Activated CD4-positive, alpha-beta T cell treated with anti-CD3 and anti-CD28 coated beads, Interleukin-2, amount 10 ng/mL, durations not matched to agents 7 days and 5 days (primary cell): ENCODE results near the gene CDK5RAP2. TPM values are rescaled to one million over a fixed set of nuclear protein-coding genes. Genes with fewer than 3 reads are reported as not detected.
A peak's percentile ranks its signal among the peaks of the same experiment; 100 is the strongest.

Source experiments
- CTCF ChIA-PET: fragments of 350-600 bp; sonication (Branson Sonifier 250); formaldehyde crosslinking; loops from one replicate; lab custom pipeline; 2021; ENCODE audit warnings: antibody characterized with exemption; lab: Charles Lee
- POLR2A ChIA-PET: fragments of 350-600 bp; sonication (Branson Sonifier 250); formaldehyde crosslinking; loops from one replicate; lab custom pipeline; 2021; ENCODE audit warnings: antibody characterized with exemption; lab: Charles Lee
- DNase-seq: peaks from one replicate; pipeline ENCODE4 v3.0.0-alpha.2; 2020
- H3K27ac Mint-ChIP-seq: one replicate; pipeline ENCODE4 v1.8.0; 2021; ENCODE audit warnings: mild to moderate bottlenecking, moderate library complexity, mixed read lengths
- H3K27me3 Mint-ChIP-seq: one replicate; pipeline ENCODE4 v1.8.0; 2021; ENCODE audit warnings: mixed read lengths
- H3K36me3 Mint-ChIP-seq: one replicate; pipeline ENCODE4 v1.8.0; 2021; ENCODE audit warnings: low read depth, mixed read lengths
- H3K4me1 Mint-ChIP-seq: one replicate; pipeline ENCODE4 v1.8.0; 2021; ENCODE audit warnings: mixed read lengths
- H3K4me3 Mint-ChIP-seq: one replicate; pipeline ENCODE4 v1.8.0; 2021; ENCODE audit warnings: mild to moderate bottlenecking, moderate library complexity, mixed read lengths
- H3K9me3 Mint-ChIP-seq: one replicate; pipeline ENCODE4 v1.8.0; 2021; ENCODE audit warnings: mixed read lengths
- total RNA-seq, 2 experiments: library from RNA; stranded (reverse); gene quantifications; one replicate each; pipeline ENCODE4 v1.2.3, GENCODE V29; 2021

CDK5RAP2 gene
- total RNA-seq, 2 experiments from 2014 or later = 103 to 105 TPM

DNA sequence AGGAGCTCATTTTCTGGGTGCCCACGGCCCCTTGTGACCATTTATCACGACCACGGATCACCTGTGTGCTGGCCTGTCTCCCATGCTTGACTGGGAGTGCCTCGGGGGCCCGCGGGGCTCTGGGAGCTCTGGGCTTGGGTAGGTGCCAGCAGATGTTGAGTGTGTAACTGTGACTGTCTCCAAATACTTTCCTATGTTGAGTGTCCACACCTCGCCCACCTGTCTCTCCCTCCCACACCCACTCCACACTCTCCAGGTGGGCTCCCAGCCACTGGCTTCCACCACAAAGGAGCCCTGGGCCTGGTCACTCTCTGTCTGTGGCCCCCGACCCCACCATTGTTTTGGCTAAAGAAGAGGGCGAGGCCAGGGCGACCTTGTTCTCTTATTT lies 196.4 kb downstream of the CDK5RAP2 start:
- no peak for DNase-seq
- CTCF ChIA-PET = no interaction called here
- peaks cover 5% of the 10 kb centered on the region for H3K9me3 Mint-ChIP-seq
- no peaks in the 10 kb centered on the region for H3K27me3 Mint-ChIP-seq
- no peak overlapping the region for H3K27ac Mint-ChIP-seq
- H3K36me3 Mint-ChIP-seq = peaks cover 2% of the 10 kb centered on the region
- no peak overlapping the region for H3K4me3 Mint-ChIP-seq
- H3K4me1 Mint-ChIP-seq = no peaks in the 10 kb centered on the region
- POLR2A ChIA-PET = no interaction called here

DNA sequence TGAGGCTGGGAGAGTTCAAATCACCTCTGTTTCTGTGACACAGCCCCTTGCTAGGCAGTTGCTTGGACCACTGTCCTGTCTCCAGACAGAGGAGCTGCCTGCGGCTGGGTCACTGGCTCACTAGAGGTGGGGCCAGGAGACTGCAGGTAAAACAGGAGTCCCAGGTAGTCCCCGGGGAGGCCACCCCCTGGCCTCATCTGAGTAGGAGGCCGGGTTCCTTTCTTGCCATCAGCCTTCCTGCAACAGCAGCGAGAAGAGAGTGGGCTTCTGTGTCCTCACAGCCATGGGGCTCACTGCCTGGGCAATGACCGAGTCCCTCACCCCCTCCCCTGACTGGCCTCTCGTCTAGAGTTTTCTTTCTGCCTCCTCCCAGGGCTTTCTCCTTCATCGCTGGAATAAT lies 197.5 kb downstream of the CDK5RAP2 start:
- H3K9me3 Mint-ChIP-seq = peaks cover 5% of the 10 kb centered on the region
- no peak for DNase-seq
- H3K4me1 Mint-ChIP-seq = no peaks in the 10 kb centered on the region
- H3K27me3 Mint-ChIP-seq = no peaks in the 10 kb centered on the region
- no peaks in the 10 kb centered on the region for H3K36me3 Mint-ChIP-seq
- ChIA-PET POLR2A (no interaction called here), CTCF (interaction anchor here (0.6 kb wide), 1 partner anchor 439 kb away, joined by 3 read pairs; no protein-coding TSS in a partner anchor)
- H3K4me3 Mint-ChIP-seq = no peak overlapping the region
- H3K27ac Mint-ChIP-seq = peak overlapping the region; percentile 19

DNA sequence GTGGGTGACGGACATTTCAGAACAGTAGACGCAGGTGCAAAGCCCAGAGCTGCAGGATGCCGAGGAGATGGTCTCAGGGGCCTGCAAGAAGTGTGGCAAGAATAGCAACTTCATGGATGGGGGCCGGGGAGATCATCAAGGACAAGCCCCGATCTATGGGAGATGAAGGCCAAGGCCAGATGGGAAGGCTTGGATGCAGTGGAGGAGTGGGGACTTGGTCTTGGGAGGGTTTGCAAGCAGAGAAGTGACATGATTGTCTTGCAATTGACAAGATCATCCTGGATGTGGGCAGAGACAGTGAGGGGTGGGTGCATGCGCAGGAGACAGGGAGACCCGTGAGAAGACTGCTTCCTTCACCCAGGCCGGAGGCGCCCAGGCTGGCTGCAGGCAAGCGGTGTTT lies 198.1 kb downstream of the CDK5RAP2 start:
- H3K9me3 Mint-ChIP-seq = peaks cover 5% of the 10 kb centered on the region
- DNase-seq = no peak
- H3K4me1 Mint-ChIP-seq = no peaks in the 10 kb centered on the region
- no peaks in the 10 kb centered on the region for H3K27me3 Mint-ChIP-seq
- H3K4me3 Mint-ChIP-seq = no peak overlapping the region
- ChIA-PET CTCF (interaction anchor here (0.6 kb wide), 1 partner anchor 439 kb away, joined by 3 read pairs; no protein-coding TSS in a partner anchor), POLR2A (no interaction called here)
- no peak overlapping the region for H3K27ac Mint-ChIP-seq
- H3K36me3 Mint-ChIP-seq = no peaks in the 10 kb centered on the region

DNA sequence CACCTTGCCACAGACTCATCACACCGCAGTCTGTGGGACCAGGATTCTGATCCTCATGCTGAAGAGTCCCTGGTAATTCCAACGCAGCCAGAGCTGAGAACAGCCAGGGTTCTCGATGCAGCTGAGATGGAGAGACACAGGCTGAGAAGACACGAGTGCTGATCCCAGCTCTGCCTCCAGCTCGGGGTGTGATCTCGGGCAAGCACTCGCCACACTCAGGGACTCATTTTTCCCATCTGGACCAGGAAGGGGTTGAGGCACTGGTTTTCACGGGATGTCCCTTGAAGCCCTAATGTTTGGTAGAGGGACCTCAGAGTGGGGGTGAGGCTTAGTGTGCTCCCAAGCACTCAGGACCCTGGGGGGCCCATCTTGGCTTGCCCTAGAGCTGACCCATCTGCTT lies 200.4 kb downstream of the CDK5RAP2 start:
- Mint-ChIP-seq H3K36me3 (no peaks in the 10 kb centered on the region), H3K9me3 (peaks cover 5% of the 10 kb centered on the region), H3K4me1 (no peaks in the 10 kb centered on the region), H3K27me3 (no peaks in the 10 kb centered on the region), H3K4me3 (no peak overlapping the region), H3K27ac (no peak overlapping the region)
- no peak for DNase-seq
- POLR2A ChIA-PET = no interaction called here
- CTCF ChIA-PET = no interaction called here

DNA sequence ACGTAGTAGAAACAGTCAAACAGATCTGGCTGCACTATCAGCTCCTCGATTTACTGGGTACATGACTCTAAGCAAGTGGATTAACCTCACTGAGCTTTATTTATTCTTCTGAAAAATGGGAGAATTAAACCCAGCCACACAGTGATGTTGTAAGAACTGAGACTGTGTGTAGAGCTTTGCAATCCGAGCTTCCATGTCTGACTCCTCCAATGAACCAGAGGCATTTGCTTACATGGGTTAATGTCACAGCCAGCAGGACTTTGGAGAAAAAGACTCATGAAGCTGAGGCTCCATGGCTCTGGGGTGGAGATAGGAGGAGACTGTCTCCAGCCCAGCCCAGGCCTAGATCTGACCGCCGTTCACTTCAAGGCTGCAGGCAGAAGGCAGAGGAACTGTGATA lies 201.3 kb downstream of the CDK5RAP2 start:
- Mint-ChIP-seq H3K36me3 (no peaks in the 10 kb centered on the region), H3K27me3 (no peaks in the 10 kb centered on the region), H3K4me1 (no peaks in the 10 kb centered on the region), H3K27ac (no peak overlapping the region), H3K9me3 (peaks cover 5% of the 10 kb centered on the region), H3K4me3 (no peak overlapping the region)
- ChIA-PET CTCF (interaction anchor here (1.0 kb wide), 1 partner anchor 11 kb away, joined by 3 read pairs; no protein-coding TSS in a partner anchor), POLR2A (no interaction called here)
- DNase-seq = no peak

DNA sequence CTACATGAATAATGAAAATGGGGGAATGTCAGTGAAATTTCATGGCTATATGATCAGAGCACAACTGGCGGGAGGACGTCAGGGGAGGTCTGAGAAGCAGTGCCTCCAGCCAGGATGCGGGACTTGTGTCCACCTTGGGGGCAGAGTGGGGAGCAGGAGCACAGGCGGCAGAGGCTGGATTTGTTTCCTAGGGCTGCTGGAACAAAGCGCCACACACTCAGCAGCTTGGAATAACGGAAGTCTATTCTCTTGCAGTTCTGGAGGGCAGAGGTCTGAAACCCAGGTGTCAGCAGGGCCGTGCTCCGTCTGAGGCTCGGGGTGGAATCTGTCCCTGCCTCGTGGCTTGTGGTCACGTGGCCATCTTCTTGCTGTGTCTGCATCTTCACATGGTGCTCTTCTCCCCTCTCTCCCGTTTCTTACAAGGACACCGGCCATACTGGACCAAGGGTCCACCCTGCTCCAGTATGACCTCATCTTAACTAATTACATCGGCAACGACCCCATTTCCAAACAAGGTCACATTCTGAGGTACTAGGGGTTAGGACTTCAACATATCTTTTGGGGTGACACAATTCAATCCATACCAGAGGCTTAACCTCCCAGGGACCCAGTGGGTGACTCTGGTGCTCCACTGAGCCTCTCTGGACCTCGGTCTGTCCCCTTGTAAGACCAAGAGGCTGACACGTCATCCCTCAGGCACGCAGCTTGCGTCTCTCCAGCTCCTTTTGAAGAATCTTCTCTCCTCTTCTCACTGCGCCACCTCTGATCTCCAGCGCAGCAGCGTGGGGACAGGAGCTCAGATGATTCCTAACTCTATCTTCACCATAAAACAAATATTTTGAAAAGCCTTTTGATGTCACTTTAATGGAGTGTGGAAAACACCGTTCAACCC lies 202.5 kb downstream of the CDK5RAP2 start:
- no peaks in the 10 kb centered on the region for H3K27me3 Mint-ChIP-seq
- POLR2A ChIA-PET = no interaction called here
- H3K27ac Mint-ChIP-seq = peak overlapping the region; percentile 34
- no peak for DNase-seq
- H3K4me3 Mint-ChIP-seq = no peak overlapping the region
- H3K9me3 Mint-ChIP-seq = peaks cover 5% of the 10 kb centered on the region
- no peaks in the 10 kb centered on the region for H3K36me3 Mint-ChIP-seq
- no peaks in the 10 kb centered on the region for H3K4me1 Mint-ChIP-seq
- CTCF ChIA-PET = interaction anchor here (1.4 kb wide), 1 partner anchor 9 kb away, joined by 4 read pairs; no protein-coding TSS in a partner anchor

DNA sequence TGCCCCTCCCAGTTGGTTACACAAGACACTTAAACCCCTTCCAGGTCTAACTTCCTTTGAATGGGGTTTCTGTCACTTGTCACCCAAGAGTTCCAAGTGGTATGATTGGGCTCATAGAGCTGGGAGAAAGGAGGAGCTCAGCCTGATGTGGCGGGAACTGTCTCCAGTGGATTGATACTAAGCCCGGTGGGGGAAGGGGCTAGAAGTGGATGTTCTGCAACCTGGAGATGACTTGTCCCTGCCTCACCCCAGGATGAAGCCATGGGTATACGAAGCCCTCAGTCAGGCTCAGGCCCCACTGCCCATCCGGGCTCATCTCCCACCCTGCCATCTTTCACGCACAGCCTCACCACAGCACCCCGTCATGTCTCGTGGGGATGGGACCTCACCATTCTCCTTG lies 203.9 kb downstream of the CDK5RAP2 start:
- no peaks in the 10 kb centered on the region for H3K27me3 Mint-ChIP-seq
- H3K4me3 Mint-ChIP-seq = no peak overlapping the region
- POLR2A ChIA-PET = no interaction called here

DNA sequence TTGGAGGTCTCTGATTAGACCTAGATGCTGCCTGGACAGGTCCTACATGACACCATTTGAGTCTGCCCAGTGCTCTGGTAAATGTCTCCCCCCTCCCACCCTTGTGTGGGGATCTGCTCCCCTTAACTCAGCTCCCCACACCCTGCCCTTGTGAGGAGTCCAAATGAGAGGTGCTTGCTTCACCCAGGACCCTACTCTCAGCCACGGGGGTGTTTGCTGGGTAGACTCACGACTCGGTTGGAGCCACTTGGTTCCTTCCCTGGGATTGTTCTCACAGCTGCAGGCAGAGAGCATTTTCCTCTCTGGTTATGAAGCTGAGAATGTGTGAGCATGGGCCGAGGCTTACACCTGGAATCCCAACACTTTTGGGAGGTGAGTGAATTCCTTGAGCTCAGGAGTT lies 204.7 kb downstream of the CDK5RAP2 start:
- H3K4me3 Mint-ChIP-seq = no peak overlapping the region
- no peaks in the 10 kb centered on the region for H3K27me3 Mint-ChIP-seq
- ChIA-PET POLR2A (no interaction called here), CTCF (no interaction called here)
- peaks cover 2% of the 10 kb centered on the region for H3K9me3 Mint-ChIP-seq
- no peak for DNase-seq
- H3K27ac Mint-ChIP-seq = no peak overlapping the region
- no peaks in the 10 kb centered on the region for H3K4me1 Mint-ChIP-seq
- no peaks in the 10 kb centered on the region for H3K36me3 Mint-ChIP-seq

More for the DNA sequence above, 203.9 kb downstream of the CDK5RAP2 start:
- Mint-ChIP-seq H3K9me3 (peaks cover 5% of the 10 kb centered on the region), H3K36me3 (no peaks in the 10 kb centered on the region), H3K4me1 (no peaks in the 10 kb centered on the region), H3K27ac (no peak overlapping the region)
- CTCF ChIA-PET = no interaction called here
- no peak for DNase-seq

DNA sequence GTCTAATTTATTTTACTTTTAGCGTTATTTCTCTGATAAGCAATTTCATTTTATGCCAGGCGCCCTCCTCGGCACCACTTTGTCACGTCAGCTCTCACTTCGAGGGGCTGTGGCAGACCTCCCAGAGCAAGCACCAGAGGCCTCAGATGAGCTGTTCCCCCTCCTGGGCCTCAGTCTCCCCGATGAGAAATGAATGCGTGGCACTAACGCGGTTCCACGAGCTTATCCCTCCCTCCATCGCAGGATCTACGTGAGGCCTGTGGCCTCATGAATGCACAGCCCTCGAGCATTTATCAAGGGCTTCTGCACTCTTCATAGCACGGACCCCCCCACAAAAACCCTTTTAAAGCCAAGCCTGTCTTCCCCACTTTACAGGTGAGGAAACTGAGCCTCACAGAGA lies 205.2 kb downstream of the CDK5RAP2 start:
- no peaks in the 10 kb centered on the region for H3K36me3 Mint-ChIP-seq
- no peak overlapping the region for H3K4me3 Mint-ChIP-seq
- peaks cover 2% of the 10 kb centered on the region for H3K9me3 Mint-ChIP-seq
- ChIA-PET CTCF (no interaction called here), POLR2A (no interaction called here)
- no peak overlapping the region for H3K27ac Mint-ChIP-seq
- DNase-seq = no peak
- no peaks in the 10 kb centered on the region for H3K4me1 Mint-ChIP-seq
- no peaks in the 10 kb centered on the region for H3K27me3 Mint-ChIP-seq

DNA sequence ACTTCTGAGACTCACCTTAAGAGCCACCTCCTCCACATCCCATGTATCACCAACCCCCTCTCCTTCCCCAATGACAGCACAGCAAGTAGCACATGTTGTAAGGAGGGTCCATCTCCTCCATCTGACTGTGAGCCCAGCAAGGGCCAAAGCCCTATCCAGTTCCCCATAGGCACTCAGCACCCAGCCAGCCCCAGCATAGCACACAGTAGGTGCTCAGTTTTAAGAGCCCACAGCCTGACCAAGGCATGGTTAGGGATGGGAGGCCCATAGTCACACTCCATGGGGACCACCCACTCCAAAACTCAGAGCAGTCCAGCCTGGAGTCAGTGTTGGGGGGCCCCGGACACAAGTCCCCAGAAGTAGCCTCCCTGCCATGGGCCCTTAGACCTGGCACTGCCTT lies 205.7 kb downstream of the CDK5RAP2 start:
- ChIA-PET POLR2A (no interaction called here), CTCF (no interaction called here)
- no peaks in the 10 kb centered on the region for H3K4me1 Mint-ChIP-seq
- no peak for DNase-seq
- H3K4me3 Mint-ChIP-seq = no peak overlapping the region
- no peaks in the 10 kb centered on the region for H3K27me3 Mint-ChIP-seq
- peaks cover 1% of the 10 kb centered on the region for H3K9me3 Mint-ChIP-seq
- H3K27ac Mint-ChIP-seq = no peak overlapping the region
- no peaks in the 10 kb centered on the region for H3K36me3 Mint-ChIP-seq

DNA sequence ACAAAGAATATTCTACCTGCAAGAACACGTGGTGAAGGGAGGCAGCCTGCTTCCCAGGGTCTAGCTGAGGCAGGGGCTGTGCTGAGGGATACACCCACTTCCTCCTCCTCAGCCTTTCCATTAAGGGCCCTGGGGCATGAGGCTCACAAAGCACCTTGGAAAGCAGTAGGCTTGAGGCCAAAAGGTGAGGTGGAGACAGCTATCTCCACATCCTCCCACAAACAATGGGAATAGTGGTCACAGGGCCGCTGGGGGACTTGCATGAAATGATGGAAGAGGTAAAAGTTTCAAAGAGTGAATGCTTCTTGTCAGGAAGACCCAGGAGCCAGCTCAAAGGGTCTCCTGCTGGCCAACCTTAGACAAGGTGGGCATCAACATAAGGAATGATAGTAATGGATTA lies 207.9 kb downstream of the CDK5RAP2 start:
- Mint-ChIP-seq H3K27me3 (no peaks in the 10 kb centered on the region), H3K9me3 (no peaks in the 10 kb centered on the region), H3K36me3 (no peaks in the 10 kb centered on the region), H3K4me3 (no peak overlapping the region), H3K4me1 (no peaks in the 10 kb centered on the region), H3K27ac (no peak overlapping the region)
- POLR2A ChIA-PET = no interaction called here
- CTCF ChIA-PET = interaction anchor here (0.8 kb wide), 1 partner anchor 105 kb away, joined by 3 read pairs; no protein-coding TSS in a partner anchor
- DNase-seq = no peak

DNA sequence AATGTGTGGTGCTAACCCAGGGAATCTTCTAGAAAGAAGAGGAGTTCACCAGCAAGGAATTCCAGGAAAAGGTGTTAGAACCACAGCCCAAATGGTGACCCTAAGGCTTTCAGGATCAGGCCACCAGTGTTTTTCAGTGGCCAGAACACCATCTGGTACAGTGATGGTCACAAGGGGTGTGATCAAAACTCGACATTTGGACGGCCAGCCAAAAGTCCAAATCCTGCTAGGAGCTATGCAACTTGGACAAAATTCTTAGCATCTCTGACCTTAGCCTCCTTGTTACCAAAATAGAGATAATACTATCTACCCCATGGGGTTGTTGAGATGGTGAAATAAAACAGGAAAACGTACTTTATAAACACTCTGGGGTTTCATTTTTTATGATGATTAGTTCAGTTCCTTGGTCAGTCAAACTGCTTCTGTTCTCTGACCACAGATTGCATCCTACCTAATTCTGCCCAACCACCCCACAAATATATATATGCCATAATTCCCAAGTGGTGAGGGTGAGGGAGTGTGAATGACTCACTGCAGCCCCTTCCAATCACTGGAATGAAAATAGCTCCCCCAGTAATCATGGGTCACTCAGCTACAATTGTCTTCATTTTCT lies 210.3 kb downstream of the CDK5RAP2 start:
- no peak overlapping the region for H3K27ac Mint-ChIP-seq
- H3K9me3 Mint-ChIP-seq = no peaks in the 10 kb centered on the region
- POLR2A ChIA-PET = no interaction called here
- H3K36me3 Mint-ChIP-seq = no peaks in the 10 kb centered on the region
- no peak overlapping the region for H3K4me3 Mint-ChIP-seq
- CTCF ChIA-PET = no interaction called here
- no peaks in the 10 kb centered on the region for H3K27me3 Mint-ChIP-seq
- no peak for DNase-seq
- H3K4me1 Mint-ChIP-seq = no peaks in the 10 kb centered on the region

DNA sequence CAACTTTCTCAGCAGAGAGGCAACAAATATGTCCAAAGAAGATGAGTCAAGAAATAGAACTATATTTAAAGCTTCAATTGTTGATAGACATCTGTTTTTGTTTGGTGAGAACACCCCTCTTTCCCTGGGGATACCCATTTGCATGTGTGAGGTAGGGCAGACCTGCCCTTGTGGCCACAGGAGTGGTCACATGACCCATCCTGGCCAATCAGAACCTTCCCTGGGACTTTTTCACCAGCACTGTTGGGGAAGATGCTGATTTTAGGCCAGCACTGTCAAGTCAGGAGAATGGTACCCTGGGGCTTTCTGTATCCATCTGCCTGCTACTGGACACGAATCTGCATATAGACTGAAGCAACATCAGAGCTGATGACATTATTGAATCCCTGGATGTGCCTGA lies 211.2 kb downstream of the CDK5RAP2 start:
- no peaks in the 10 kb centered on the region for H3K9me3 Mint-ChIP-seq
- no peaks in the 10 kb centered on the region for H3K4me1 Mint-ChIP-seq
- no peaks in the 10 kb centered on the region for H3K36me3 Mint-ChIP-seq
- no peak overlapping the region for H3K27ac Mint-ChIP-seq
- no peaks in the 10 kb centered on the region for H3K27me3 Mint-ChIP-seq
- H3K4me3 Mint-ChIP-seq = no peak overlapping the region
- no peak for DNase-seq
- ChIA-PET POLR2A (no interaction called here), CTCF (no interaction called here)
